Activated naive CD8-positive, alpha-beta T cell treated with anti-CD3 and anti-CD28 coated beads, Interleukin-2, amount 50 U/mL, for 24 hours (primary cell): ENCODE measurements around the gene FHL2.
A peak's percentile ranks its signal among the peaks of the same experiment; 100 is the strongest.
"Not testable (repeated sequence)": the region's sequence is repeated elsewhere in the genome, so short reads cannot be mapped to it uniquely, and the experiment has no call there.

Experiments used
- ATAC-seq: fragments of 150-1000 bp; cut with Tn5 transposase; one replicate; pipeline ENCODE4 v1.10.0; 2021
- DNase-seq: peaks from one replicate; pipeline ENCODE4 v3.0.0; 2021
- H3K27ac Mint-ChIP-seq: one replicate; pipeline ENCODE4 v1.8.0; 2021; ENCODE audit warnings: mild to moderate bottlenecking, mixed read lengths
- H3K27me3 Mint-ChIP-seq: one replicate; pipeline ENCODE4 v1.8.0; 2021; ENCODE audit warnings: mixed read lengths
- H3K36me3 Mint-ChIP-seq: one replicate; pipeline ENCODE4 v1.8.0; 2021; ENCODE audit warnings: low read depth, mixed read lengths
- H3K4me1 Mint-ChIP-seq: one replicate; pipeline ENCODE4 v1.8.0; 2021; ENCODE audit warnings: mixed read lengths
- H3K4me3 Mint-ChIP-seq: one replicate; pipeline ENCODE4 v1.8.0; 2021; ENCODE audit warnings: mild to moderate bottlenecking, moderate library complexity, mixed read lengths
- H3K9me3 Mint-ChIP-seq: one replicate; pipeline ENCODE4 v1.8.0; 2021; ENCODE audit warnings: mixed read lengths

Gene FHL2

GRCh38 chr2:105337122-105338019 is 61.5 kb downstream of the FHL2 start, which contains the start of gene C2orf49:
Gene C2orf49 (plus strand): TSS chr2:105337540. CDS start chr2:105337588, 48 bp downstream.
- Mint-ChIP-seq H3K27ac (peak within 1 kb of the TSS; percentile 99), H3K4me3 (peak within 1 kb of the TSS; percentile 97), H3K4me1 (peaks cover 43% of the 10 kb centered on the region), H3K9me3 (no peaks in the 10 kb centered on the region), H3K27me3 (no peaks in the 10 kb centered on the region), H3K36me3 (peaks cover 24% of the 10 kb centered on the region)
- ATAC-seq (peak; percentile 92), DNase-seq (peak; percentile 91)

- Mint-ChIP-seq H3K4me3 (peak overlapping the region; percentile 97), H3K27me3 (no peaks in the 10 kb centered on the region), H3K4me1 (peaks cover 43% of the 10 kb centered on the region), H3K27ac (peak overlapping the region; percentile 99), H3K9me3 (no peaks in the 10 kb centered on the region), H3K36me3 (peaks cover 22% of the 10 kb centered on the region)
- DNase-seq: no peak
- ATAC-seq: no peak
Observed at GRCh38 chr2:105336786-105337121, 62.1 kb downstream of the FHL2 start.

GRCh38 chr2:105335469-105335868 is 63.4 kb downstream of the FHL2 start:
- ATAC-seq (no peak), DNase-seq (no peak)
- Mint-ChIP-seq H3K36me3 (peaks cover 13% of the 10 kb centered on the region), H3K27me3 (no peaks in the 10 kb centered on the region), H3K4me3 (no peak overlapping the region), H3K4me1 (peaks cover 49% of the 10 kb centered on the region), H3K27ac (no peak overlapping the region), H3K9me3 (no peaks in the 10 kb centered on the region)

- Mint-ChIP-seq H3K36me3 (peaks cover 8% of the 10 kb centered on the region), H3K4me3 (no peak overlapping the region), H3K27ac (no peak overlapping the region), H3K4me1 (peaks cover 49% of the 10 kb centered on the region), H3K27me3 (no peaks in the 10 kb centered on the region), H3K9me3 (no peaks in the 10 kb centered on the region)
- ATAC-seq (no peak), DNase-seq (no peak)
Observed at GRCh38 chr2:105334211-105334610, 64.6 kb downstream of the FHL2 start.

- Mint-ChIP-seq H3K36me3 (peaks cover 10% of the 10 kb centered on the region), H3K4me1 (peaks cover 40% of the 10 kb centered on the region), H3K27me3 (no peaks in the 10 kb centered on the region), H3K27ac (peak overlapping the region; percentile 92), H3K9me3 (no peaks in the 10 kb centered on the region), H3K4me3 (peak overlapping the region; percentile 83)
- DNase-seq: peak; percentile 22
- ATAC-seq: peak; percentile 41
Observed at GRCh38 chr2:105330681-105331375, 68.0 kb downstream of the FHL2 start.

- Mint-ChIP-seq H3K4me1 (peaks cover 31% of the 10 kb centered on the region), H3K36me3 (peaks cover 11% of the 10 kb centered on the region), H3K27ac (peak within 1 kb of the TSS; percentile 98), H3K9me3 (no peaks in the 10 kb centered on the region), H3K27me3 (no peaks in the 10 kb centered on the region), H3K4me3 (peak within 1 kb of the TSS; percentile 99)
- peak; percentile 57 for DNase-seq
- peak; percentile 75 for ATAC-seq
Observed at GRCh38 chr2:105329561-105330495, 69.0 kb downstream of the FHL2 start, which contains the start of gene TGFBRAP1. Gene TGFBRAP1 (minus strand): TSS chr2:105329735. CDS start chr2:105308301, 21,434 bp downstream.

GRCh38 chr2:105329197-105329554 is 69.7 kb downstream of the FHL2 start:
- Mint-ChIP-seq H3K27ac (peak overlapping the region; percentile 98), H3K27me3 (no peaks in the 10 kb centered on the region), H3K9me3 (no peaks in the 10 kb centered on the region), H3K4me1 (peaks cover 37% of the 10 kb centered on the region), H3K4me3 (peak overlapping the region; percentile 99), H3K36me3 (peaks cover 6% of the 10 kb centered on the region)
- ATAC-seq (peak; percentile 27), DNase-seq (peak; percentile 29)

- ATAC-seq (peak; percentile 9), DNase-seq (peak; percentile 38)
- H3K9me3 Mint-ChIP-seq: no peaks in the 10 kb centered on the region
- peaks cover 9% of the 10 kb centered on the region for H3K36me3 Mint-ChIP-seq
- H3K4me1 Mint-ChIP-seq: peaks cover 43% of the 10 kb centered on the region
- peak overlapping the region; percentile 99 for H3K4me3 Mint-ChIP-seq
- H3K27me3 Mint-ChIP-seq: no peaks in the 10 kb centered on the region
- peak overlapping the region; percentile 98 for H3K27ac Mint-ChIP-seq
Observed at GRCh38 chr2:105328281-105329196, 70.3 kb downstream of the FHL2 start.

GRCh38 chr2:105327690-105328089 is 71.2 kb downstream of the FHL2 start:
- Mint-ChIP-seq H3K9me3 (no peaks in the 10 kb centered on the region), H3K27me3 (no peaks in the 10 kb centered on the region), H3K4me1 (peaks cover 51% of the 10 kb centered on the region), H3K36me3 (peaks cover 13% of the 10 kb centered on the region), H3K4me3 (peak overlapping the region; percentile 99), H3K27ac (peak overlapping the region; percentile 98)
- DNase-seq: no peak
- no peak for ATAC-seq

GRCh38 chr2:105327271-105327670 is 71.6 kb downstream of the FHL2 start:
- peaks cover 14% of the 10 kb centered on the region for H3K36me3 Mint-ChIP-seq
- H3K27ac Mint-ChIP-seq, H3K9me3 Mint-ChIP-seq, DNase-seq, H3K27me3 Mint-ChIP-seq, H3K4me3 Mint-ChIP-seq, ATAC-seq: not testable (repeated sequence)
- H3K4me1 Mint-ChIP-seq: peaks cover 56% of the 10 kb centered on the region

GRCh38 chr2:105325389-105325963 is 73.4 kb downstream of the FHL2 start:
- DNase-seq: no peak
- Mint-ChIP-seq H3K4me1 (peaks cover 51% of the 10 kb centered on the region), H3K27ac (peak overlapping the region; percentile 9), H3K9me3 (no peaks in the 10 kb centered on the region), H3K4me3 (no peak overlapping the region), H3K36me3 (peaks cover 14% of the 10 kb centered on the region), H3K27me3 (no peaks in the 10 kb centered on the region)
- ATAC-seq: no peak

GRCh38 chr2:105324732-105325131 is 74.1 kb downstream of the FHL2 start:
- H3K9me3 Mint-ChIP-seq: no peaks in the 10 kb centered on the region
- peaks cover 14% of the 10 kb centered on the region for H3K36me3 Mint-ChIP-seq
- H3K27ac Mint-ChIP-seq: no peak overlapping the region
- no peak overlapping the region for H3K4me3 Mint-ChIP-seq
- no peak for DNase-seq
- ATAC-seq: no peak
- peaks cover 45% of the 10 kb centered on the region for H3K4me1 Mint-ChIP-seq
- no peaks in the 10 kb centered on the region for H3K27me3 Mint-ChIP-seq

GRCh38 chr2:105324101-105324500 is 74.8 kb downstream of the FHL2 start:
- peaks cover 44% of the 10 kb centered on the region for H3K4me1 Mint-ChIP-seq

More at GRCh38 chr2:105324101-105324500, 74.8 kb downstream of the FHL2 start:
- DNase-seq (no peak), ATAC-seq (no peak)
- no peaks in the 10 kb centered on the region for H3K27me3 Mint-ChIP-seq
- H3K27ac Mint-ChIP-seq: no peak overlapping the region
- H3K36me3 Mint-ChIP-seq: peaks cover 12% of the 10 kb centered on the region
- H3K4me3 Mint-ChIP-seq: no peak overlapping the region
- H3K9me3 Mint-ChIP-seq: no peaks in the 10 kb centered on the region
